OCI-LY7 (cell line): ENCODE results near the gene TDRD10.

Source experiments
- EZH2phosphoT487 ChIP-seq: fragments of 200-600 bp; sonication (generic); IDR thresholded peaks from 2 replicates; pipeline ENCODE4 v1.6.1; 2018; ENCODE audit warnings: low read depth, borderline replicate concordance, mild to moderate bottlenecking, mixed run types, antibody characterized with exemption, low read length, moderate library complexity, mixed read lengths
- TF ChIP-seq, protein P1 (sequence below): fragments of 200-600 bp; sonication (generic); conservative IDR thresholded peaks from 2 replicates; pipeline ENCODE4 v1.5.1; 2014; ENCODE audit warnings: mild to moderate bottlenecking, antibody characterized with exemption, low read length, moderate library complexity, mixed read lengths

GRCh38 chr1:154550657-154551056, 48.6 kb downstream of the TDRD10 start:
- TF ChIP-seq, protein P1, sequence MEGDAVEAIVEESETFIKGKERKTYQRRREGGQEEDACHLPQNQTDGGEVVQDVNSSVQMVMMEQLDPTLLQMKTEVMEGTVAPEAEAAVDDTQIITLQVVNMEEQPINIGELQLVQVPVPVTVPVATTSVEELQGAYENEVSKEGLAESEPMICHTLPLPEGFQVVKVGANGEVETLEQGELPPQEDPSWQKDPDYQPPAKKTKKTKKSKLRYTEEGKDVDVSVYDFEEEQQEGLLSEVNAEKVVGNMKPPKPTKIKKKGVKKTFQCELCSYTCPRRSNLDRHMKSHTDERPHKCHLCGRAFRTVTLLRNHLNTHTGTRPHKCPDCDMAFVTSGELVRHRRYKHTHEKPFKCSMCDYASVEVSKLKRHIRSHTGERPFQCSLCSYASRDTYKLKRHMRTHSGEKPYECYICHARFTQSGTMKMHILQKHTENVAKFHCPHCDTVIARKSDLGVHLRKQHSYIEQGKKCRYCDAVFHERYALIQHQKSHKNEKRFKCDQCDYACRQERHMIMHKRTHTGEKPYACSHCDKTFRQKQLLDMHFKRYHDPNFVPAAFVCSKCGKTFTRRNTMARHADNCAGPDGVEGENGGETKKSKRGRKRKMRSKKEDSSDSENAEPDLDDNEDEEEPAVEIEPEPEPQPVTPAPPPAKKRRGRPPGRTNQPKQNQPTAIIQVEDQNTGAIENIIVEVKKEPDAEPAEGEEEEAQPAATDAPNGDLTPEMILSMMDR = no peak
- TF ChIP-seq EZH2phosphoT487 = no peak
